ENCODE results near the gene OR51A4. TPM values are rescaled to one million over a fixed set of nuclear protein-coding genes. Genes with fewer than 3 reads are reported as not detected.

Gene OR51A4
- total RNA-seq, 1 donor from 2014 or later = not detected

Other genes with a start within 250 kb of the OR51A4 start
- gene OR51E2, start 249.8 kb downstream of the OR51A4 start, total RNA-seq = not detected
- gene MMP26, start 242.8 kb downstream of the OR51A4 start, total RNA-seq = not detected
- gene OR51F1, start 177.7 kb downstream of the OR51A4 start, total RNA-seq = not detected
- not detected for gene OR52R1, start 143.2 kb downstream of the OR51A4 start, total RNA-seq
- not detected for gene OR51F2, start 126.3 kb downstream of the OR51A4 start, total RNA-seq
- not detected for gene OR51S1, start 98.4 kb downstream of the OR51A4 start, total RNA-seq
- not detected for gene OR51T1, start 65.7 kb downstream of the OR51A4 start, total RNA-seq
- not detected for gene OR51A7, start 43.8 kb downstream of the OR51A4 start, total RNA-seq
- not detected for gene OR51G2, start 28.3 kb downstream of the OR51A4 start, total RNA-seq
- not detected for gene OR51G1, start 23.3 kb downstream of the OR51A4 start, total RNA-seq
- gene OR51A2, start 8.1 kb upstream of the OR51A4 start, total RNA-seq = not detected
- gene OR51L1, start 47.2 kb upstream of the OR51A4 start, total RNA-seq = not detected
- gene OR52J3, start 98.9 kb upstream of the OR51A4 start, total RNA-seq = not detected
- not detected for gene OR52E2, start 112.0 kb upstream of the OR51A4 start, total RNA-seq
- not detected for gene OR52E1, start 122.0 kb upstream of the OR51A4 start, total RNA-seq
- not detected for gene OR52A5, start 190.8 kb upstream of the OR51A4 start, total RNA-seq
- gene OR52A1, start 207.2 kb upstream of the OR51A4 start, total RNA-seq = not detected

All from occipital lobe (tissue), 1 donor.